Spleen (tissue), 7 donors: ENCODE measurements around the gene URGCP.

Source experiments
- CTCF ChIP-seq, 11 experiments: fragments of 200-600 bp in 7 of 11; fragments of 450-650 bp in 4 of 11; sonication (generic) in 4 of 11; IDR thresholded peaks in 8 of 11; conservative IDR thresholded peaks in 3 of 11; 1 replicate in 7 of 11; 2 replicates in 4 of 11; pipeline versions ENCODE4 v1.4.0 to v1.8.0; 2016 to 2021; ENCODE audit warnings: antibody characterized with exemption in 11 of 11, inconsistent platforms in 4 of 11, mild to moderate bottlenecking in 1 of 11
- POLR2A ChIP-seq, 3 donors: fragments of 450-650 bp; IDR thresholded peaks; one replicate each; pipeline ENCODE4 v1.5.1; 2017; ENCODE audit warnings: antibody characterized with exemption in 3 of 3, mild to moderate bottlenecking in 1 of 3
- donor health status: DM: no; HTN: no; CAD: no; lungs with moderate emphysema.
- donor health status: DM: no; HTN: no; CAD: no.
- donor health status: DM: no; HTN: no; CAD: no.

- TF ChIP-seq CTCF (IDR thresholded peaks at IDR 0.05 in 8 of 11, conservative IDR thresholded peaks at IDR 0.05 in 3 of 11) (no peak), POLR2A (IDR thresholded peaks at IDR 0.05) (no peak)
These were observed 35.9 kb upstream of the URGCP start for GRCh38 chr7:43942250-43942649.
